GM21526 (cell line): ENCODE data around the gene PTPRK.

Source experiments
- ATAC-seq: cut with Tn5 transposase; IDR thresholded peaks from one replicate; pipeline ENCODE4 v1.9.1; 2021; ENCODE audit warnings: moderate library complexity; ENCODE audit not compliant: unreplicated experiment, low FRiP score

PTPRK gene

GRCh38 chr6:128111096-128111495 is 409.3 kb downstream of the PTPRK start:
- no peak for ATAC-seq

GRCh38 chr6:128107682-128108081 is 412.7 kb downstream of the PTPRK start:
- ATAC-seq: no peak

GRCh38 chr6:128099571-128100197 is 420.7 kb downstream of the PTPRK start:
- ATAC-seq: no peak

- ATAC-seq: no peak
Measured at GRCh38 chr6:128098000-128098581, 422.3 kb downstream of the PTPRK start.

GRCh38 chr6:128097009-128097408 is 423.4 kb downstream of the PTPRK start:
- no peak for ATAC-seq

- no peak for ATAC-seq
Measured at GRCh38 chr6:128095362-128095761, 425.0 kb downstream of the PTPRK start.

GRCh38 chr6:128079021-128079420 is 441.4 kb downstream of the PTPRK start:
- ATAC-seq: no peak

GRCh38 chr6:128078276-128078675 is 442.1 kb downstream of the PTPRK start:
- peak; percentile 94 for ATAC-seq

- ATAC-seq: no peak
Measured at GRCh38 chr6:128076843-128077242, 443.6 kb downstream of the PTPRK start.

GRCh38 chr6:128074567-128074966 is 445.8 kb downstream of the PTPRK start:
- ATAC-seq: no peak

GRCh38 chr6:128073389-128073788 is 447.0 kb downstream of the PTPRK start:
- ATAC-seq: no peak

GRCh38 chr6:128071212-128071611 is 449.2 kb downstream of the PTPRK start:
- ATAC-seq: peak; percentile 85

GRCh38 chr6:128070406-128070805 is 450.0 kb downstream of the PTPRK start:
- no peak for ATAC-seq

GRCh38 chr6:128069188-128069587 is 451.2 kb downstream of the PTPRK start:
- no peak for ATAC-seq

- ATAC-seq: no peak
Measured at GRCh38 chr6:128068119-128068479, 452.3 kb downstream of the PTPRK start.

GRCh38 chr6:128067446-128068118 is 452.8 kb downstream of the PTPRK start:
- ATAC-seq: no peak

GRCh38 chr6:128065072-128065471 is 455.3 kb downstream of the PTPRK start:
- ATAC-seq: no peak

- ATAC-seq: no peak
Measured at GRCh38 chr6:128064540-128064895, 455.9 kb downstream of the PTPRK start.

- ATAC-seq: no peak
Measured at GRCh38 chr6:128063850-128064539, 456.4 kb downstream of the PTPRK start.

- ATAC-seq: no peak
Measured at GRCh38 chr6:128062882-128063603, 457.4 kb downstream of the PTPRK start.

- no peak for ATAC-seq
Measured at GRCh38 chr6:128057946-128058345, 462.5 kb downstream of the PTPRK start.
